Mesothelial cell of epicardium (in vitro differentiated cells): ENCODE data around the gene LYL1. TPM values are rescaled to one million over a fixed set of nuclear protein-coding genes. Genes with fewer than 3 reads are reported as not detected.

ENCODE experiments used
- DNase-seq, 2 experiments: peaks; one replicate each; pipeline ENCODE4 v3.0.0; 2021; ENCODE audit warnings: low spot score in 2 of 2; ENCODE audit not compliant: unreplicated experiment in 2 of 2
- H3K27ac Mint-ChIP-seq: 2 replicates; pipeline ENCODE4 v1.8.0; 2021; ENCODE audit warnings: mixed read lengths
- H3K27me3 Mint-ChIP-seq: 2 replicates; pipeline ENCODE4 v1.8.0; 2021; ENCODE audit warnings: low read depth, mixed read lengths
- H3K36me3 Mint-ChIP-seq: 2 replicates; pipeline ENCODE4 v1.8.0; 2021; ENCODE audit warnings: mixed read lengths
- H3K4me1 Mint-ChIP-seq: 2 replicates; pipeline ENCODE4 v1.8.0; 2021; ENCODE audit warnings: mixed read lengths
- H3K4me3 Mint-ChIP-seq: 2 replicates; pipeline ENCODE4 v1.8.0; 2021; ENCODE audit warnings: mild to moderate bottlenecking, moderate library complexity, mixed read lengths
- H3K9me3 Mint-ChIP-seq: 2 replicates; pipeline ENCODE4 v1.8.0; 2021; ENCODE audit warnings: mixed read lengths
- total RNA-seq: library from RNA; stranded (reverse); gene quantifications from 3 replicates; pipeline ENCODE4 v1.2.1, GENCODE V29; 2021
- TF ChIP-seq, protein P1 (sequence below): fragments of 200-600 bp; sonication (generic); IDR thresholded peaks from one replicate; pipeline ENCODE4 v1.5.0; 2021; ENCODE audit warnings: antibody characterized with exemption; ENCODE audit not compliant: unreplicated experiment

LYL1 gene
- total RNA-seq, 1 donor from 2014 or later, result 4.0 TPM

DNA sequence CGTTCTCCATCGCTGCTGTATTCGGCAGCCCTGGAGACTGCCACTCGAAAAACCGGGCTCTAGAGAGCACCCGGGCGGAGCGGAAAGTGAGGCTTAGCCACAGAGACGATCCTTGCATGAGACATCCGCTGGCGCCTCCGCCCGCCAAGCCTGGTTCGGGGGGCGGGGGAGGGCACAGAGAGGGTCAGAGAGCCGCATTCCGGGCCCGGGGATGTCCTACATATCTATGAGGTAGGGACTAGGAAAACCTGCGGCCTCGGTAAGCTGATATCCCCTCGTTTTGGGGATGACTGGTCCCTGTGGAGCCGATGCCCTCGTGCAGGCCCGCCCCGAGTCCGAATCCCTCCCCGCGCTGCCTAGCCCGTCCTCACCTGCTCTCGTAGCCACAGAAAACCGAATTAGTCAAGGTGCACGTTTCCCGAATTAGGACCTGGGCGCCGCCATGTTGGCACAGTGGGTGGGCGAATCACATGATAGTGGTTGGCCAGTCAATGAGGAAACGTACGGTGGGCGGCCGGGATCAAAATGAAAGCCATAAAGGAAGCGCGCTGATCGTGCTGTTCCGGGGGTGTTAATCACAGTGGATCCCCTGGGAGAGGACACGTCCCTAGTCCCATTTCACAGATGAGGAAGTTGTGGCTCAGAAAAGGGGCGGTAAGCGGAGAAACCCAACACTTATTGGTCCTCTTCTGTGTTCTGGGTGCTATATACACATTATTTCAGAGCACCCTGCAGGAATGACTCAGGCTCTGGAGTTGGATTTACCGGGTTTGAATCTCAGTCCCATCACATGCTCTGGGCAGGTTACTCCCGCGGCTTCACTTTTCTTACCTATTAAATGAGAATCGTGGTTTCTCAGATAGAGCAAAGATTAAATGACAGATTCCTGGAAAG lies 13.9 kb upstream of the LYL1 start, which contains the start of gene TRMT1:
TRMT1 (minus strand) TSS at position 459 of the 894 bp plus-strand sequence; CDS start at position 118, 341 bp downstream.
- H3K4me1 Mint-ChIP-seq, result peaks cover 40% of the 10 kb centered on the region
- peak within 1 kb of the TSS; percentile 97 for H3K27ac Mint-ChIP-seq
- H3K27me3 Mint-ChIP-seq, result no peaks in the 10 kb centered on the region
- no peaks in the 10 kb centered on the region for H3K9me3 Mint-ChIP-seq
- peaks cover 2% of the 10 kb centered on the region for H3K36me3 Mint-ChIP-seq
- TF ChIP-seq, protein P1, sequence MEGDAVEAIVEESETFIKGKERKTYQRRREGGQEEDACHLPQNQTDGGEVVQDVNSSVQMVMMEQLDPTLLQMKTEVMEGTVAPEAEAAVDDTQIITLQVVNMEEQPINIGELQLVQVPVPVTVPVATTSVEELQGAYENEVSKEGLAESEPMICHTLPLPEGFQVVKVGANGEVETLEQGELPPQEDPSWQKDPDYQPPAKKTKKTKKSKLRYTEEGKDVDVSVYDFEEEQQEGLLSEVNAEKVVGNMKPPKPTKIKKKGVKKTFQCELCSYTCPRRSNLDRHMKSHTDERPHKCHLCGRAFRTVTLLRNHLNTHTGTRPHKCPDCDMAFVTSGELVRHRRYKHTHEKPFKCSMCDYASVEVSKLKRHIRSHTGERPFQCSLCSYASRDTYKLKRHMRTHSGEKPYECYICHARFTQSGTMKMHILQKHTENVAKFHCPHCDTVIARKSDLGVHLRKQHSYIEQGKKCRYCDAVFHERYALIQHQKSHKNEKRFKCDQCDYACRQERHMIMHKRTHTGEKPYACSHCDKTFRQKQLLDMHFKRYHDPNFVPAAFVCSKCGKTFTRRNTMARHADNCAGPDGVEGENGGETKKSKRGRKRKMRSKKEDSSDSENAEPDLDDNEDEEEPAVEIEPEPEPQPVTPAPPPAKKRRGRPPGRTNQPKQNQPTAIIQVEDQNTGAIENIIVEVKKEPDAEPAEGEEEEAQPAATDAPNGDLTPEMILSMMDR, result no peak
- H3K4me3 Mint-ChIP-seq, result peak within 1 kb of the TSS; percentile 95
- DNase-seq, result peak; percentile 76 to 88

DNA sequence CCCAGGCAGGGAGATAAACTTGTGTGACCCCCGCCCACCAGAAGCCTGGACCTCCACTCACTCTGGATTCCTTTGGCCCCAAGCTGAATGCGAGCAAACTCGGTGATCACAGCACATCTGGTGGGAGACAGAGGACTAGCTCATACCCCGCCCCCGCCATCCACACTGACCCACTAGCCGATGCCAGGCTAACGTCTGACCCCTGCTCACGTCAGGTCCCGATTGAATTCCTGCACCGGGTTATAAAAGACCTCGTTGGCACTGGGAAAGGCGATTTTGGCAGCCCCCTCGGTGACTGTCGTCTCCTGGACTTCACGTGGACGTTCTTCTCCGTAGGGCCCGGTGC lies 13.3 kb upstream of the LYL1 start:
- Mint-ChIP-seq H3K4me3 (peak overlapping the region; percentile 95), H3K9me3 (no peaks in the 10 kb centered on the region), H3K27me3 (no peaks in the 10 kb centered on the region), H3K4me1 (peaks cover 38% of the 10 kb centered on the region), H3K36me3 (peaks cover 2% of the 10 kb centered on the region), H3K27ac (peak overlapping the region; percentile 97)
- no peak for DNase-seq
- TF ChIP-seq, protein P1, result no peak

DNA sequence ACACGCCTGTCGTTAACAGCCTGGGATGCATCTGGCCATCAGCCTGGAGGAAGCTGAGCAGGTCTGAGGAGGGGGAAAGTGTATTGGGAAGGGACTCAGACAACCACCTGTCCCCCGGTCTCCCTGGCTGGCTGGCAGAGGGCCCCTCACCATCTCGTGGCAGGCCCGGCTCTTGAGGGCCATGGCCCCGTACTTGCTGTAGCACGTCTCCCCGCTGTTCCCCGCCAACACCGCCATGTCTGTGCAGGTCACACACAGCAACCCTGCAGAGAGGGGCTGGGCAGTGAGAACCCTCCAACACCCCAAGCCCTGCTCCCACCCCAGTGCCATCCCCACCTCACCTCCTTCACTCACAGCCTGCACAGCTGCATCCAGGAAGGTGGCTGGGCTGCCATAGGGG lies 9.9 kb upstream of the LYL1 start:
- Mint-ChIP-seq H3K27ac (no peak overlapping the region), H3K27me3 (no peaks in the 10 kb centered on the region), H3K4me3 (no peak overlapping the region), H3K4me1 (peaks cover 22% of the 10 kb centered on the region), H3K9me3 (no peaks in the 10 kb centered on the region), H3K36me3 (peaks cover 4% of the 10 kb centered on the region)
- no peak for DNase-seq
- TF ChIP-seq, protein P1, result no peak

DNA sequence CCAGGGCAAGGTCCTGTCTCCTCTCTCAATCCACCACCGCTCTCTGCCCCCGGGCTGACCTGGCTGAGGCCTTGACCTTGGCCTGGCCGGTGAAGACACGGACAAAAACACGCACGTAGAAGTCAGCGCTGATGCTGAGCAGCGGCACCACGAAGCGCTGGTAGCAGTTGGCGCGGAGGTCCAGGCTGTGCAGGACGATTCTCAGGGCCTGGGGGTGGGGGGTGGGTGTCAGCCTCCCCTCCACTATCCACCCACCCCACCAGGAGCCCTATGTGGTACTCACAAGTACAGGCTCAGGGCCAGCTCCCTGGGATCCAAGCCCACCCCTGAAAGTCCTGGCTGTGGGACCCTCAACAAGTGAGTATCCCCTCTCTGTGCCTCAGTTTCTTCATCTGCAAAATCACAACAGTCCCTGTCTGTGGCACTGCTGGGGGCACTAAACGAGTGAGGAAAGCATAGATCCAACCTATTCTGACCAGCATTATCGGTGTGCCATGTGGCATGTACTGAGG lies 7.5 kb upstream of the LYL1 start:
- Mint-ChIP-seq H3K4me3 (no peak overlapping the region), H3K27ac (no peak overlapping the region), H3K27me3 (no peaks in the 10 kb centered on the region), H3K9me3 (no peaks in the 10 kb centered on the region), H3K36me3 (peaks cover 7% of the 10 kb centered on the region), H3K4me1 (peaks cover 1% of the 10 kb centered on the region)
- DNase-seq, result no peak
- TF ChIP-seq, protein P1, result no peak

DNA sequence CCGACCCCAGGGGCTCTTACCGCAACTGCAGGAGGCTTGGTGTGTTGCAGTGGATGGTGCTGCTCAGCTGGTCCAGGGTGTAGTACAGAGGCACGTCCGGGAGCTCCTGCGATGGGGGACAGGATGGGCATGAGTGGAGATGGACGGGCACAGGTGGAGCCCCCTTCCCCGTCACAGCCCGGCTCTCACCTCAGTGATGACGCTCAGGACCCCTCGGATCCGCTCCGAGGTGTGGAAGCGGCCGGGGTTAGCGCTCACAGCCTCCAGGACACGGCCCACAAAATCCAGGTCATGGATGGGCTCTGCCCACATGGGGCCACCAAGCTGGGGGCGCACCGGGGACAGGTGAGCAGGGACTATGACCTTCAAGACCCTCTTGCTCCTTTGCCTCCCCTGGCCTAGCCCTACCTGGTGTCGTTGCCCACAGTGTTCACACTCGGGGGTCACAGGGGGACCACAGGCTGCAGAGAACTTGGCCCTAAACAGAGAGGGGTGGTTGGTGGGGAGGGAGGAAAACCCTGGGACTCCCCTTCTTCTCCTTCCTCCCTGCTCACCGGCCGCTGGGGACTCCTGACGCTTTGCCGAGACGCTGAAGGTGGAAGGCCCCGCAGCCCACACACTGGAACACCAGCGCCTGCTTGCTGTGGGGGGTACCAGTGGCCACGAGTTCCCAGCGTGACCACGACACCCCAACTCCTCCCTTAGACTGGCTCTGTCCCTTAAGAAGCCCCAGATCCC lies 6.9 kb upstream of the LYL1 start:
- TF ChIP-seq, protein P1, result no peak

More for the DNA sequence above, 6.9 kb upstream of the LYL1 start:
- Mint-ChIP-seq H3K9me3 (no peaks in the 10 kb centered on the region), H3K4me1 (no peaks in the 10 kb centered on the region), H3K27ac (no peak overlapping the region), H3K4me3 (no peak overlapping the region), H3K27me3 (no peaks in the 10 kb centered on the region), H3K36me3 (peaks cover 9% of the 10 kb centered on the region)
- DNase-seq, result no peak
